Esophagus mucosa (tissue), 1 donor: ENCODE data around the gene NAXD. TPM values are rescaled to one million over a fixed set of nuclear protein-coding genes. Genes with fewer than 3 reads are reported as not detected.
A peak's percentile ranks its signal among the peaks of the same experiment; 100 is the strongest.
"Not testable (repeated sequence)": the region's sequence is repeated elsewhere in the genome, so short reads cannot be mapped to it uniquely, and the experiment has no call there.

Source experiments
- ATAC-seq: fragments of 200-7000 bp; cut with Tn5 transposase; one replicate; pipeline ENCODE4 v1.9.1; 2020
- total RNA-seq: library from RNA; stranded (reverse); gene quantifications from one replicate; pipeline ENCODE4 v1.2.4, GENCODE V29; 2023
- donor health status: DM: yes; HTN: yes; CAD: no.

The NAXD gene
- 21.4 TPM for total RNA-seq

DNA sequence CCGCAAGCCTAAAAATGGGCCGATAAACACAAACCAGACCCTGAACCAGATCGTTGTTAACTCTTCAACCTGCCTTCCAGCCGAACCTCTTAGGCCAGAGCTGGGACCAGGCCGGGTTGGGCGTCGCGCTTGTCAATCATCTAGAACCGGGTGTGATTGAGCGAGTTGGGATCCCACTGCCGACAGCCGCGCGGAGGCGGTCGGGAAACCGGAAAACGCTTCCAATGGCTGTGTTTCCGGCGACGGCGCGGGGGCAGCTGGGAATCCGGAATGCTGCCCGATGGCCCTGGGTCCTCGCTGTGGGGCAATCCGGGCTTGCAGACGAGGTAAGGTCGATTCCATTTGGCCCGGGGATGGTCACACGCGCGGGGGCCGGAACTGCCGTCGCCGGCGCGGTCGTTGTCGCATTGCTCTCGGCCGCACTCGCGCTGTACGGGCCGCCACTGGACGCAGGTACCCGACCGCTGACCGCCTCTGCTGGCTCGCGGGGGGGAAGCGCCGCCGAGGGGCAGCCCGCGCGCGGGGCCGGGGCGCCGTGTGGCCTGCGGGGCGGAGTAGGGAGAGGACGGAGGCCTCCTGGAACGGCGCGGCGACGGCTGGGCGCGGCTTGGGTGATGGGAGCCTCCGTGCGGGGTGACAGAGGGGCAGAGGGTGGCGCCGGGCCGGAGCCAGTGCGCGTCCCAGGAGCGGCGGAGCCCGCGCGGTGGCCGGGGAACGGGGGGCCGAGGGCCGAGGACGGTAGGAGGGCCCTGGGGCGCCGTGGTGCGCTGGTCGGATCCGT lies at the start of gene NAXD:
Gene NAXD, plus strand, starts transcription at position 224 of the 781 bp plus-strand sequence. Its CDS starts 57 bp downstream, at position 281.
- ATAC-seq: peak; percentile 82

DNA sequence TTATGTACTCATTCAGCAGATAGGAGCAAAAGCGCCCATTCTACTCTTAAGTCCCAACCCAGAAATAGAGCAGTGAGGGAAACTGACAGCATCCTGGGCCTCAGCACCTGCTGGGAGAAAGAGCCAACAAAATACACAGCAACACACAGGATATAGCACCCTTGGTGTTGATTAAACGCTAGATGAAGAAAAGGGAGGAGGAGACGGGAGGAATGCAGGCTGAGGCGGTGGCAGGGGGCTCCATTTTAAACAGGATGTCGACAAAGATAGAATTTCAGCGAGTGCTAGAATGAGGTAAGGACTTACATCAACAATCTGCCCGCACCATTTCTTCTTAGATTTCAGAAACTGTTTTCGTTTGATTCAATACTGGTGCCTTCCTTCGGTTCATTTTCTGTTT lies 49.2 kb upstream of the NAXD start:
- no peak for ATAC-seq

DNA sequence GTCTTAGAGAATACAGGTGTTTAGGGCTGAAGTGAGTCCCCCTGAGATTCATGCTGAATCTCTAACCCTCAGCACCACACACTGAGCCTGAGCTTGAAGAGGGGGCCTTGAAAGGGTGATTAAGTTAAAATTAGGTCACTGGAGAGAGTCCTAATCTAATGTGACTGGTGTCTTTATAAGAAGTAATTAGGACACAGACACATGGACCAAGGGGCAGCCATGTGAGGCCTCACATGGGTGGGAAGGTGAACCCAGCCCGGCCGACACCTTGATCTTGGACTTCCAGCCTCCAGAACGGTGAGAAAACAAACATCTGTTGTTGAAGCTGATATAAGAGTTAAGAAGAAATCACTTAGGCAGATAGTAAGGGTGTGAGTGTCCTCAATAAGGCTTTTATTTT lies 46.7 kb upstream of the NAXD start:
- no peak for ATAC-seq

DNA sequence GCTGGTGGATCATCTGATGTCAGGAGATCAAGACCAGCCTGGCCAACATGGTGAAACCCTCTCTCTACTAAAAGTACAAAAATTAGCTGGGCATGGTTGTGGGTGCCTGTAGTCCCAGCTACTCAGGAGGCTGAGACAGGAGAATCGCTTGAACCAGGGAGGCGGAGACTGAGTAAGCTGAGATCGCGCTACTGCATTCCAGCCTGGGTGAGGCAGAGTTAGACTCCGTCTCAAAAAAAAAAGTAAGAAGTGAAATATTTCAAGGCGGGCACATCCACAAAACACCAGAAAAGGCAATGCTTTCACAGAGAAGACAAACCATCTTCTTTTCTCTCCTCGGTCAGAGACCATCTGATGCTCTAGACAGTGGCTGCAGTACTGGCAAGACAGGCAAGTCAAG lies 45.4 kb upstream of the NAXD start:
- not testable (repeated sequence) for ATAC-seq

DNA sequence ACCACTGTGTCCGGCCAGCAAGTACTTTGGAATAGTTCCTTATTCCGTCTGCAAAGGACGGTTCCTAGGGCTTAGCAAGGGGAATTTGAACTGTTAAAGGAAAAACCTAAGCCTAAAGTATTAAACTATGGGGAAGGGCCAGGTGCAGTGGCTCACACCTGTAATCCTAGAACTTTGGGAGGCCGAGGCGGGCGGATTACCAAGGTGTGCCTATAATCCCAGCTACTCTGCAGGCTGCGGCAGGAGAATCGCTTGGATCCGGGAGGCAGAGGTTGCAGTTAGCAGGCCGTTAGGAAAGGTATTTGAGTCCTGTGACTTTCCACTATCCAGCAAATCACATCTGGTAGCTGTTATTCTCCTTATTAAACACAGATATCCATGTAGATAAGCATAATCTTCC lies 44.5 kb upstream of the NAXD start:
- no peak for ATAC-seq

DNA sequence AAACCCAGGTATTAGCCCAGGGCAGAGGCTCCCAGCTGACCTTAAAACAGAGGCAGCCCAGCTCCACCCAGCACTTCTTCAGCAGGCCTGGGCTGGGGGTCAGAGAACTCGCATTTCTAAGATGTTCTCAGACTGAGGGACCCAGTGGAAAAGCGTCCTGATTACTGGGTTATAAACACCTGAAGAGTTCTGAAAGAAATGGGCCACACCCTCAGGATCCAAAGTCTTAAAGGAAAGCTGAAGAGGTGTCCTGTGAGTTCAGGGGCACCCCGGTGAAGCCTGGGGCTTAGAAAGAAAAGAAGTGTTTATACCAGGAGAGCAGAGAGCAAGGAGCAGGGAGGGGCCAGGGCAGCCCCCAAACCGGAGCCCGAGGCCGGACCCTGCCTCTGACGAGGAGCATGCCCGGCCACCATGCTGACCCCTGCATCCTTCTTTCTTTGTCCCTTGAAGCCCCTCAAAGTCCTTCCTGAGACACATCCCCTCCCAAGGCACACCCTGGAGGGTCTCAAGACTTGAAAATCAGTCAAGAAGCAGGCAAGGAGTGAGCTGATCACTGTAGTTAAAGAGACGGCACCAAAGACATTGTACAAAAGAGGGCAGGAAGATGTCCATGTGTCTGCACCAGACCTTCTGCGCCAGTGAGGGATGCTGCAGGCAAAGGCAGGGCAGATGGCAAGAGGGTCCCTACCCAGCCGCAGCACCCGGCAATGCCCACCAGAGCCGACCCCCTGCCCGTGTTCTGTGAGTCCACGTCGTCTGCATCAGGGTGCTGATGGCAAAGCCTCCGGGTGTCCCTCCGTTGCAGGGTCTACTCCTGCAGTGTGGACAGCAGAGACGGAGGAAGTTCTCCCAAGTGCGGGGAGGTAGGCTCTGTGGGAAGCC lies 43.2 kb upstream of the NAXD start:
- ATAC-seq: no peak

DNA sequence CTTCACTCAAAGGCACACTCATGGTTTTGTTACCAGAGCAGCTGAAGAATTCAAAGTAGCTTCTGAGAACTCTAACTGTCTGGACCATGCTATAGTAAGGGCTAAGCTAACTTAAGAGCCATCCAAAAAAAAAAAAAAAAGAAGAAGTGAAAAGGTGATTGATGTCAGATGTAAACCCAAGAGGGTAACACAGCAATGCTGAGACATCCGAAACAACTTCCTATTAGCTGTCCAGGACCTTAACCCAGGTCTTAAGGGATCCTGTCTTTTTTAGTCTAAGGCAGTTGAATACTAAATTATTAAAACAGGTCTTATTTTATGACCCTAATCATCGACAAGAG lies 42.6 kb upstream of the NAXD start:
- no peak for ATAC-seq

DNA sequence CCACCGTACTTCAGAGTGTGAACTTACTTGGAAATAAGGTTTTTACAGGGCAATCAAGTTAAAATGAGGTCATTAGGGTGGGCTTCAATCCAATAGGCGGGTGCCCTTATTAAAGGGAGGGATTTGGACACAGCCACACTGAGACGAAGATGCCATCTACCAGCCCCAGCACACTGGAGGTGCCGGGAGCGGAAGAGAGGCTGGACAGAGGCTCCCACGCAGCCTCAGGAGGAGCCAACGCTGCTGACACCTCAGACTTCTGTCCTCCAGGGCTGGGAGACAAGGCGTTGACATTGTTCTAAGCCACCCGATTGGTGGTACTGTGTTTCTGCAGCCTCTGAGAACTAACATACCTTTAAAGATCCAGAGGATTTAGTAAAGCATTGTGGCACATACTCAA lies 41.2 kb upstream of the NAXD start:
- ATAC-seq: no peak

DNA sequence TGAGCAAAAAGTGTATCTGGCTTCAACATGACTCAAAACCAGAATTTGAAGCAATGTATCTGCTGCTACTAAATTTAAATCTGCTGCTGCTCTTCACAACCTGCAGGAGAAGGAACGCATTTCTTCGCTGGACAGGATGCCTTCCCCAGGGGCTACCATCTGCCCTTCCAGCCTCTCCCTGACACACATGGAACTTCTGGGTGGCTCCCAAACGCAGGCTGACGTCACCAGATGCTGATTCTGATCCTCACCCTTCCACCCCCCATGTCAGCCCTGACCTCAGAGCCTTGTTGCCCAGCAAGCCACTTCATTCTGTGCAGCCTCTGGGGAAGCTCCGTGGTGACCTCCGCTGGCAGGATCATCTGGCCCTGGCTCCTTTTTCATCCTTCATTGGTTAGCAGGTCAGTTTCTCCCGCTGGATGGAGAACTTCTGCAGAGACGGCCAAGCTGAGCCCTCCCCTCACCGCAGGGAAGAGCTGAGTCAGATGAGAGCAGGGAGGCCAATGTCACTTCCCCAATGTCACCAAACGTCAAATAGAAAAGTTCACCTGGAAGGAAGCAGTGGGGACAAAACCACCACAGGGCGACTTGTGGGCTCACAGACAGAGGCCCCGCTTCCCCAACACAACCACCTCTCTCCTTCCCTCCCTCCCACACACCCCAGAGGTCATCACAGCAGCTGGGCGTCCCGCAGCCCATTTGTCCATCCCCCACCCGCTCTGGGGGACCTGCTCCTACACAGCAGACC lies 39.8 kb upstream of the NAXD start:
- peak; percentile 11 for ATAC-seq

DNA sequence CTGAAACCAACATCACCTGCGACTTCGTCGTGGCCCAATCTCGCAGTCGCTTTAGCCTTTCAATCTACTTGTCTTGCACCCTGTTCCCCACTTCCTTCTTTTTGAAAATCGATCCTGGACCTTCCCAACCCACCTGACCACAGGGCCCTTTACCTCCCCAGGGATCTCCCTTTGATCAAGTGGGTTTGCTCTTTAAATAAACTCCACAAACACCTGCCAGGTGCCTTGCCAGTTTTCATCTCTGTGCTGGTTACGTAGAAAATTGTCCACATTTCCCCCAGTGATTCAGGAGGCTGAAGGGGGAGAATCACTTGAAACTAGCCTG lies 39.3 kb upstream of the NAXD start:
- no peak for ATAC-seq

DNA sequence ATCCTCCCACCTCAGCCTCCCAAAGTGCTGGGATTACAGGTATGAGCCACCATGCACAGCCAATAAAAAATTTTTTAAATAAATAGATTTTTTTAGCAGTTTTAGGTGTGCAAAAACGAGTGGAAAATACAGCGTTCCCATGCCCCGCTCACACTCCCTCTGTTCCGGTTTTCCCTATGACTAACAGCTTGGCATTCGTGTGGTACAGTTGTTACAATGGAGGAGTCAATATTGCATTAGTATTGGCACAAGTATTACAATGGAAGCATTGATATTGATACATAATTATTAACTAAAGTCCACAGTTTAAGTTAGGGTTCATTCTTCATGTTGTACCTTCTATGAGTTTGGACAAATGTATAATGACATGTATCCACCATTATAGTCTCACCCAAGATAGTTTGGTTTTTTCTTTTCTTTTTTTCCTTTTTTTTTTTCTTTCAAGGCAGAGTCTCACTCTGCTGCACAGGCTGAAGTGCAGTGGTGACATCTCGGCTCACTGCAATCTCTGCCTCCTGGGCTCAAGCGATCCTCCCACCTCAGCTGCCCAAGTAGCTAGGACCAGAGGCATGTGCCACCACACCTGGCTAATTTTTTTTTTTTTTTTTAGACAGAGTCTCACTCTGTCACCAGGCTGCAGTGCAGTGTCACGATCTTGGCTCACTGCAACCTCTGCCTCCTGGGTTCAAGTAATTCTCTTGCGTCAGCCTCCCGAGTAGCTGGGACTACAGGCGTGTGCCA lies 38.4 kb upstream of the NAXD start:
- no peak for ATAC-seq

DNA sequence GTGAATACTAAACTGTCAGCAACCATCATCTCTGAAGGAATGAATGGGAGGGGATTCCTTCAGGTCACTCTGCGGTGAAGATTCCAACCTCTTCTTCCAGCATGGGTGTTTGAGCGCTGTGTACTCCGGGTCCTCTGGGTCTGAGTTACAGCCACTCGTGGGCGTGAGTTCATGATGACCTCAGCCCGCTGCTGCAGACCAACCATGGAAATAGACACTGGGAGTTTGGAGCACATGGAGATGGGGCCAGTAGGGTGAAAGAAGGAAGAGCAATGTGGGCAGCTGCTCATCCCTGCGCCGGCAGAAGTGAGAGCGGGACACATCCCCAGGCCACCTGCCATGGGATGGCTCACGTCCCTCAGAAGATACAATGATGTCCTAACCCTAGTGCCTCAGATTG lies 37.0 kb upstream of the NAXD start:
- no peak for ATAC-seq

DNA sequence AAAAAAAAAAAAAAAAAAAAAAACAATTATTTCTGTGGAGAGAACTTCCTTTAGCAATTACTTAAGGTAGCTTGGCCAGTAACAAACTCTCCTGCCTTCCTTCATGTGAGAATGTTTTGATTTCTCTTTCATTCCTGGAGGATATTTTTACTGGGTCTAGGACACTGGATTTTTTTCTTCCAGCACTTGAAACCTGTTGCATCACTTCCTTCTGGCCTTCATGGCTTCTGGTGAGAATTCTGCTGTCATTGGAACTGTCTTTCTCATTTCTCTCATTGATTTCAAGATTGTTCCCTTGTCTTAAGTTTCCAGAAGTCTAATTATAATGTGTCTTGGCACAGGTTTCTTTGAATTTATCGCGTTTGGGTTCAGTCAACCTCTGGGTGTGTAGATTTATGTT lies 34.5 kb upstream of the NAXD start:
- no peak for ATAC-seq

DNA sequence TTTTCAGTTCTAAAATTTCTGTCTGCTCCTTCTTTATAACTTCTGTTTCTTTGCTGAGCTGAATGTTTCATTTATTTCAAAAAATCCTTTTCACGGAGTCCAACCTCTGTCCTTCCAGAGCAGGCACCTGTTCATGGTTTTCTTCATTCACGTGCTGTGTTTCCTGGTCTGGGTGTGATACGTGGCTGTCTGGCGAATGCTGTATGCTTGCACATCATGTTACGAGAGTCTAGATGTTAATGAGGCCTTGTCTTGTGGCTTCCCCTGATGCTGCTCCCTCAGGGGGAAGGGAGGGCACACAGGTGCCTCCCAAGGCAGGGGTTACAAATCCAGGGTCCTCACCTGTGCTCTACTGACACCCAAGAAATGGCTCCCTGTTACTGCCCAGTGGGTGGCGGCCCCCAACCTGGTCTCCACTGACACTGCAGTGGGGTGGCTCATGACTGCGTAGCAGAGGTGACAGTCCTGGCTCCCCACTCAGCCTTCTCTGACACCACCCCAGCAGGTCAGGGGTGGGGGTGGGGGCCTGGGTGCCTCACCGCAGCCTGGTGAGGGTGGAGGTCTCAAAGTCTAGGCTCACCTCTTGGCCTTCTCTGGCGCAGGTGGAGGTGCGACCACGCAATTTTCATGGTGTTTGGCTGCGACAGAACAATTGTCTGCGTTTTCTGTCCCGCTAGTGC lies 33.7 kb upstream of the NAXD start:
- no peak for ATAC-seq

DNA sequence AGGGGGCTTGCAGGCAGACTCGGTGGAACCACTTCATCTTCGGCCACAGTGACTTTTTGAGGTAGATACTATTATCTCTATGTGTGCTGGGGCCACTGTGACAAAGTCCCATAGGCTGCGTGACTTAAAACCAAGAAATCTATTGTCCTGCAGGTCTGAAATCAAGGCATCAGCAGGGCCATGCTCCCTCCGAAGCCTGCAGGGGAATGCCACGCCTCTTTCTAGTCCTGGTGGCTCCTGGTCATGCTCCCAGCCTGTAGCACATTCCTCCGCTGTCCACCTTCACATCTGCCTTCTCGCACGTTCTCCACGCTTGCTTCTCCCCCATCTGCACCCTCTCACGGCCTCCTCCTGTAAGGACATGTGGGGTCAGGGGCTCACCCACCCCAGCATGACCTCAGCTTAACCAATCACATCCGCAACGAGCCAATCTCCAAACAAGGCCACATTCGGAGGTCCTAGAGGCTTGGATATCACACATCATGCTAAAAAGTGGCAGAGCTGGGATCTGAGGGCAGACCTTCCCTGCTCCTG lies 32.9 kb upstream of the NAXD start:
- ATAC-seq: no peak

DNA sequence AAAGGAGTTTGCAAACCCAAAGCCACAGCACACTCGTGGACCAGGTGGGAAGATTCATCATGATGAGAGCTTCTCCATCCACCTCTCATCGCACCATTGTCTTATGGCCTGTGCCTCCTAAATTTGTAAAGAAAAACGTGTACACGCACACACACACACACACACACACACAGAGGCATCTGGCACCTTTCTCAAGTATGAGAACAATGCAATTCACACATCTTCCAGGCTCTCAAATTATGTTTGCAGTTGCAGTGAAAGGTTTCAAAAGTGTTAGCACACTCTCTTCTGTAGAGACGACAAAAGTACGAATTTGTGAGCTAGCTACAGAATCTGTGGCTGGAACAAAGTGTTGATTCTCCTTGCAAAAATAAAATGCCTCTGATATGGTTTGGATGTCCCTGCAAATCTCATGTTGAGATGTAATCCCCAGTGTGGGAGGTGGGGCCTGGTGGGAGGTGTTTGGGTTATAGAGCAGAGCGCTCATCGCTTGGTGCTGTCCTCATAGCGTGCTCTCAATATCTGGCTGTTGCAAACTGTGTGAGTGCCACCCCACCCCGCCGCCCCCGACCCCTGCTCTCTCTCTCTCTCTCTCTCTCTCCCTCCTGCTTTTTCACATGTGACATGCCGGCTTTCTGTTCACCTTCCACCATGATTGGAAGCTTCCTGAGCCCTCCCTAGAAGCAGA lies 32.0 kb upstream of the NAXD start:
- ATAC-seq: no peak

DNA sequence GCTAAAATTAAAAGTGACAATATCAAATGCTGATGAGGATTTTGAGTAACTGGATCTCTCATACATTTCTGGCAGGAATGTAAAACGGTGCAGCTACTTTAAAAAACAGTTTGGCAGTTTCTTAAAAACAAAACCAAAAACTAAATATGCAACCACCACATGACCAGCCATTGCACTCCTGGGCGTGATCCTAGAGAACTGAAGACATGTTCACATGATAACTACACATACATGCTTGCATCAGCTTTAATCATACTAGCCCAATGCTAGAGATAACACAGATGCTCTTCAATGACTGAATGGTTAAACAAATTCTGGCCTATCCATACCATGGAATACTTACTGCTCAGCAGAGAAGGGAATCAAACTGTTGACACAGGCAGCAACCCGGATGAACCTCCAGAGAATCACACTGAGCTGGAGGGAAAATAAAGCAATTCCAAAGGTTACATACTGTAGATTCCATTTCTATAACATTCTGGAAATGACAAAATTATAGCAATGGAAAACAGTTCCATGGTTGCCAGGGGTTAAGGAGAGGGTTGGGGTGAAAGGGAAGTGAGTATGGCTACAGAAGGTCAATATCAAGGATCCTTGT lies 25.5 kb upstream of the NAXD start:
- ATAC-seq: no peak

DNA sequence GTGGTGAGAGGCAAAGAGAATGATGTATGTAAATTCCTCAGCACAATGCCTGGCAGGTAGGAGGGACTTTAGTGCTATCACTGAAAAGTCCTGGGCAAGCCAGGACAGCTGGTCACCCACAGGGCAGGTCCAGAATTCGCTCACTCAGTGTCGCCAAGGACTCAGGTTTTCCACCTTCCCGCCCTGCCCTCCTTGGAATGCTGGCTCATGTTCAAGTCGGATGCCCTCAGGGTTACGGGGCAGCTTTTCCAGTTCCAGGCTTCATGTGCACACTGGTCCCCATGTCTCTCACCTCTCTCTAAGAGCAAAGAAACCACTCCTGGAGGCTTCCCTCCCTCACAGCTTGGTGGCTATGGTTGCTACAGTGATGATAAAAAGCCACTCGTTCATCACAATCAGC lies 24.8 kb upstream of the NAXD start:
- ATAC-seq: peak; percentile 83

DNA sequence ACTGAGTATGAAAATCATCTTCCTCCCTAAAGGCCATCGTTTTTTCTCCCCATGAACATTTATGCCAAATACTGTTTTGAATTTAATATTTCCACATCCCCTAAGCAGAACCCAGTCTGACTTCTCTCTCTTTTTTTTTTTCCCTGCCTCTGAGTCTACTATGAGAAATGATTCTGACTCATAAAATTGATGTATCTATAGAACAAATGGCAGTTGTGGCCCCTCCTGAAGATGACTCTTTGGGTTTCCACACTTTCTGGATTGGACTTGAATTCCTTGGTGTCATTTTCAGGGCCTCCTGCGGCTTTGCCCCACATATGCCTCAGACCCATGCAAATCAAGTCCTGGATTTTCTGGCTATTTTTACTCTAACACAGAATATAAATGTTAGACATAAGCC lies 22.7 kb upstream of the NAXD start:
- peak; percentile 7 for ATAC-seq

DNA sequence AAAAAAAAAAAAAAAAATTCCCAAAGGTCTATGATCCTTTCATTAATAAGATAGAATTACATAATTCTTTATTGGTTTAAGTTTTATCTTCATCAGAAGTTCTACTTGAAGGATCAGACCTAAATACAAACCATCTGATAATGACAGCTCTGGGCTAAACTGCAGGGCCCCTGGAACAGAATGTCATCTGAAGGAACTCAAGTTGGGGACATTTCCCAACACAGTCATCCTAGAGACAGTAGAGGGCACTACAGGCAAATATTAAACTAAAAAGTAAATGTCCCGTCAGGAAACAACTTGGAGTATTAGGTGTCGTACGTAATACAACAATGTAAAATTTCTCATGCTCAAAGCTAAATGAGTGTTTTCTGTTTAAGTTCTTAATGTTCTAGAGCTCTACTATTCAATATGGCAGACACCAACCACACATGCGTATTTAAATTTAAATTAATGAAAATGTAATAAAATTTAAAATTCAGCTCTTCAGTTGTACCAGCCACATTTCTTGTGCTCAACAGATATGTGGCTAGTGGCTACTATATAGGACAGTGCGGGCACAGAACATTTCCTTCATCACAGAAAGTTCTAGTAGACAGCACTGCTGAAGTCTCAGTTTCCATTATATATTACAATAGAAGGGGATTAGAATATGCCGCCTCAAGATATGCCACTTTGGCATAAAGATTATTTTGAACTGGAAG lies 21.8 kb upstream of the NAXD start:
- ATAC-seq: peak; percentile 71
